Vagina (tissue), 2 donors: ENCODE measurements around the gene CASKIN1.

Experiments used
- POLR2AphosphoS5 ChIP-seq, 2 donors: sonication (generic); formaldehyde crosslinking; IDR thresholded peaks; one replicate each; pipeline ENCODE4 v1.9.0; 2017; ENCODE audit warnings: antibody characterized with exemption in 2 of 2, mild to moderate bottlenecking in 2 of 2, low read depth in 1 of 2; ENCODE audit not compliant: insufficient read depth in 1 of 2
- TF ChIP-seq, protein P1 (sequence below), 3 experiments: fragments of 450-650 bp in 2 of 3; fragments of 200-600 bp in 1 of 3; sonication (generic) in 1 of 3; IDR thresholded peaks; one replicate each; pipeline ENCODE4 v1.5.1; 2017 to 2019; ENCODE audit warnings: antibody characterized with exemption in 3 of 3, mild to moderate bottlenecking in 2 of 3, moderate library complexity in 2 of 3

GRCh38 chr16:2229632-2230250, 33.3 kb upstream of the CASKIN1 start:
- TF ChIP-seq, protein P1, sequence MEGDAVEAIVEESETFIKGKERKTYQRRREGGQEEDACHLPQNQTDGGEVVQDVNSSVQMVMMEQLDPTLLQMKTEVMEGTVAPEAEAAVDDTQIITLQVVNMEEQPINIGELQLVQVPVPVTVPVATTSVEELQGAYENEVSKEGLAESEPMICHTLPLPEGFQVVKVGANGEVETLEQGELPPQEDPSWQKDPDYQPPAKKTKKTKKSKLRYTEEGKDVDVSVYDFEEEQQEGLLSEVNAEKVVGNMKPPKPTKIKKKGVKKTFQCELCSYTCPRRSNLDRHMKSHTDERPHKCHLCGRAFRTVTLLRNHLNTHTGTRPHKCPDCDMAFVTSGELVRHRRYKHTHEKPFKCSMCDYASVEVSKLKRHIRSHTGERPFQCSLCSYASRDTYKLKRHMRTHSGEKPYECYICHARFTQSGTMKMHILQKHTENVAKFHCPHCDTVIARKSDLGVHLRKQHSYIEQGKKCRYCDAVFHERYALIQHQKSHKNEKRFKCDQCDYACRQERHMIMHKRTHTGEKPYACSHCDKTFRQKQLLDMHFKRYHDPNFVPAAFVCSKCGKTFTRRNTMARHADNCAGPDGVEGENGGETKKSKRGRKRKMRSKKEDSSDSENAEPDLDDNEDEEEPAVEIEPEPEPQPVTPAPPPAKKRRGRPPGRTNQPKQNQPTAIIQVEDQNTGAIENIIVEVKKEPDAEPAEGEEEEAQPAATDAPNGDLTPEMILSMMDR (IDR thresholded peaks at IDR 0.05) = no peak
- no peak for TF ChIP-seq POLR2AphosphoS5 (IDR thresholded peaks at IDR 0.05; ENCODE audit: insufficient read depth in 1 of 2, low read depth in 1 of 2)
